ENCODE measurements around the gene CLEC3B. TPM values are rescaled to one million over a fixed set of nuclear protein-coding genes. Genes with fewer than 3 reads are reported as not detected.

The CLEC3B gene
- polyA plus RNA-seq, 4 donors = 2.9 to 103 (median 17.1) TPM

DNA sequence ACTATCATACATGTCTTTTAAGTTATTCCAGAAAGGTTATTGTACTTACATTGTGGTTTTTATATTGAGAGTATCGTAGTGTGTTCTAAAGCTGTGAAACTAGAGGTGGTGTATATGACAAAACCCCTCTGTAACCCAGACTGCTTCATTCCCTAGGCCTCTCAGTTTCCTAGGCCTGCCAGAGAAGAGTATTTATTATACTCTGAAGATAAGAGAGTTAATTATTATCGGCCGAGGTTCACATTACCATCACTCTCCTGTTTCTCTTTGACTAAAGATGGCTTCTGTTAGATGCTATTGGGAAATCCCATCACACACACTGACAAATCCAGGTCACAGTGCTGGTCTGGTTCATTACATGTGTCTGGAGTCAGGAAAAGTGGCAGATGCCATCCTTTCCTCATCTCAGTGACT lies 29.5 kb upstream of the CLEC3B start:
- H3K9me3 ChIP-seq (ENCODE audit: control insufficient read depth in 2 of 2, insufficient read depth in 1 of 2, low read depth in 1 of 2, low read length in 1 of 2) = no peaks in the 10 kb centered on the region
- H3K4me1 ChIP-seq (ENCODE audit: control insufficient read depth in 3 of 3, insufficient read depth in 2 of 3, low read depth in 1 of 3, low read length in 2 of 3) = peaks cover 2 to 46% (median 11%) of the 10 kb centered on the region in 3 donors
- peak overlapping the region in 1 of 3 donors; percentile 86 for H3K27ac ChIP-seq (ENCODE audit: low read depth in 1 of 3, low read length in 2 of 3)
- H3K27me3 ChIP-seq (ENCODE audit: control insufficient read depth in 3 of 3, insufficient read depth in 3 of 3, low read length in 3 of 3) = no peaks in the 10 kb centered on the region
- no peak overlapping the region for H3K4me3 ChIP-seq (ENCODE audit: low read depth in 1 of 3, low read length in 3 of 3)
- WGBS, 3 donors = 5 to 34% (median 22%) methylated on average over 3 of the region's 3 CpGs
- peak; percentile 78 to 86 for DNase-seq
- FAIRE-seq = no peak
- peaks cover 3 to 38% (median 3%) of the 10 kb centered on the region in 3 donors for H3K36me3 ChIP-seq (ENCODE audit: control insufficient read depth in 3 of 3, insufficient read depth in 2 of 3, low read depth in 1 of 3, low read length in 3 of 3)

DNA sequence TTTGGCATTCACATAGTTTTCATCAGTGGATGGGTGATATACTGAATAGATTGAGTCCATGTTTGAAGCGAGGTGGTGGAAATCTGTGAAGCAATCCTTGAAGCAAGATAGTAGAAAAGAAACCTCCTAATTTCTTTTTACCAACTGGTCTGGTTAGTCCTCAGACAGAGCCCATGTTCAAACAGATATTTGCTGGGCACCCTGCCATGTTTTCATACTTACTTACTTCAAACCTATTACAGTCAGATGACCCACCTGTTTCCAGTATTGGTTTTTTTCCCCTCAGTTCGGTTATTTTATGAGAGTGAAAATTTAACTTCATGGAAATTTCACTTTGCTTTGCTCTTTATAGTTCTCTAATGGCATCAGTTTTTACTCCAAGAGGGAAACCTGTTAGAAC lies 26.3 kb upstream of the CLEC3B start:
- FAIRE-seq (no peak), DNase-seq (no peak)
- Histone ChIP-seq H3K27me3 (ENCODE audit: control insufficient read depth in 3 of 3, insufficient read depth in 3 of 3, low read length in 3 of 3) (no peaks in the 10 kb centered on the region), H3K9me3 (ENCODE audit: control insufficient read depth in 2 of 2, insufficient read depth in 1 of 2, low read depth in 1 of 2, low read length in 1 of 2) (no peaks in the 10 kb centered on the region), H3K27ac (ENCODE audit: low read depth in 1 of 3, low read length in 2 of 3) (no peak overlapping the region), H3K4me1 (ENCODE audit: control insufficient read depth in 3 of 3, insufficient read depth in 2 of 3, low read depth in 1 of 3, low read length in 2 of 3) (peaks cover 0 to 28% (median 2%) of the 10 kb centered on the region in 3 donors), H3K36me3 (ENCODE audit: control insufficient read depth in 3 of 3, insufficient read depth in 2 of 3, low read depth in 1 of 3, low read length in 3 of 3) (peaks cover 3 to 30% (median 4%) of the 10 kb centered on the region in 3 donors), H3K4me3 (ENCODE audit: low read depth in 1 of 3, low read length in 3 of 3) (no peak overlapping the region)
- WGBS, 3 donors = 47 to 70% (median 69%) methylated on average over 2 of the region's 2 CpGs

DNA sequence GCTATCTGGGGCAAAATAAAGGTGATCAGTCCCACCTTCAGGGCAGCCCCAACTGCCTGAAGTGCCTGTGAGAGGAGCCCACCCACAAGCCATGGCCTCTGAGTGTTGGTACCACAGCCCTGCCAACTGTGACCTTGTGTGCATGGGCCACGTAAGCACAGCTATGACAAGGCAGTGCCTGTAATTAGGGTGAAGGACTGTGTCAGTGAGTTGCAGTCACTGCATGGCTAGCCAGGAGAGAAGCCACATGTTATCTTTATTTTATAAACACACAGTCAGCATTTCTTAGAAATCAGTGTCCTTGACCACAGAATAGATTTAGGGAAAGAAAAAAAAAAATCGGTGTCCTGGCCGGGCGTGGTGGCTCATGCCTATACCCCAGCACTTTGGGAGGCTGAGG lies 25.3 kb upstream of the CLEC3B start:
- Histone ChIP-seq H3K27ac (ENCODE audit: low read depth in 1 of 3, low read length in 2 of 3) (no peak overlapping the region), H3K4me3 (ENCODE audit: low read depth in 1 of 3, low read length in 3 of 3) (no peak overlapping the region), H3K9me3 (ENCODE audit: control insufficient read depth in 2 of 2, insufficient read depth in 1 of 2, low read depth in 1 of 2, low read length in 1 of 2) (peaks cover 0 to 2% of the 10 kb centered on the region in 2 donors), H3K36me3 (ENCODE audit: control insufficient read depth in 3 of 3, insufficient read depth in 2 of 3, low read depth in 1 of 3, low read length in 3 of 3) (peaks cover 3 to 31% (median 4%) of the 10 kb centered on the region in 3 donors), H3K27me3 (ENCODE audit: control insufficient read depth in 3 of 3, insufficient read depth in 3 of 3, low read length in 3 of 3) (no peaks in the 10 kb centered on the region), H3K4me1 (ENCODE audit: control insufficient read depth in 3 of 3, insufficient read depth in 2 of 3, low read depth in 1 of 3, low read length in 2 of 3) (peaks cover 0 to 17% (median 2%) of the 10 kb centered on the region in 3 donors)
- DNase-seq (no peak), FAIRE-seq (no peak)
- WGBS, 3 donors = 92 to 98% (median 94%) methylated on average over 4 of the region's 4 CpGs

DNA sequence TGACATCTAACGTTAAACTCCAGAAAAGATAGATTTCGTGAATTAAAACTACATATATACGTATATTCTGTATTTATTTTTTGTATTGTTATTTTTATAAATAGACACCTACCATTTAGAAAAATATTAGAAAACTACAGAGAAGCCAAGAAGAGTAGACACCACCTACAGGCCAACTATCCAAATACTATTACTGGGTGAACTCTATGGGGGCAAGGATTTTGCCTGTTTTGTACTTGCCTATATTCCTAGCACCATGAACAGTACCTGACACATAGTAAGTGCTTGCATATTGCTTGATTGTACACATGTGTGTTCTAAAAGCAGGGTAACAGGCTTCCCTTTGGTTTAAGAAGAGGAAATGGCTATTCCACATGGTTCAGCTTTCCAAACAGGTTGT lies 24.4 kb upstream of the CLEC3B start:
- Histone ChIP-seq H3K9me3 (ENCODE audit: control insufficient read depth in 2 of 2, insufficient read depth in 1 of 2, low read depth in 1 of 2, low read length in 1 of 2) (peaks cover 0 to 2% of the 10 kb centered on the region in 2 donors), H3K4me1 (ENCODE audit: control insufficient read depth in 3 of 3, insufficient read depth in 2 of 3, low read depth in 1 of 3, low read length in 2 of 3) (peaks cover 0 to 11% (median 0%) of the 10 kb centered on the region in 3 donors), H3K4me3 (ENCODE audit: low read depth in 1 of 3, low read length in 3 of 3) (no peak overlapping the region), H3K27me3 (ENCODE audit: control insufficient read depth in 3 of 3, insufficient read depth in 3 of 3, low read length in 3 of 3) (no peaks in the 10 kb centered on the region), H3K36me3 (ENCODE audit: control insufficient read depth in 3 of 3, insufficient read depth in 2 of 3, low read depth in 1 of 3, low read length in 3 of 3) (peaks cover 3 to 31% (median 4%) of the 10 kb centered on the region in 3 donors), H3K27ac (ENCODE audit: low read depth in 1 of 3, low read length in 2 of 3) (no peak overlapping the region)
- no peak for DNase-seq
- no peak for FAIRE-seq
- 96 to 98% (median 97%) methylated on average over 3 of the region's 3 CpGs for WGBS, 3 donors

DNA sequence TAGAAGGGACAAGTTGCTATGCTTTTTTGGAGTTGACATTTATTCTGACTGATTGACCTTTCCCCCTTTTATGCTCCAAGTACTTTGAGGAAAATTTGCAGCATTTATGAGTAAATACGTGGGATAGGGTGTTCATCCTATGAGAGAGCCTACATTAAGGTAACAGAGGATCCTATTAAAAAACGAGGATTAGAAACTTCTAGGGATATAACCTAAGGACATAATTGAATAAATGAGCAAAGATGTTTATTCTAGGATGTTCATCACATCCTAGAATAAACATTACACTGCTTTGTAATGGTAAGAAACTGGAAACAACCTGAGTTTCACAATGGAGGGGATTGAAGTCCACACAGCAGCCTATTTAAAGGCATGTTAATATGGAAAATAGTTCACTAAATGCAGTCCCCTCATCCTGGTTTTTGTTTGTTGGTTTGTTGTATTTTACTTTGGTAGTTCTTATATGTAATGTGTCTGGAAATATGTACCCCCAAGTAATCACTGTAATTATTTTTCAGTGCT lies 23.9 kb upstream of the CLEC3B start:
- 82 to 91% (median 86%) methylated on average over 2 of the region's 2 CpGs for WGBS, 3 donors
- Histone ChIP-seq H3K27ac (ENCODE audit: low read depth in 1 of 3, low read length in 2 of 3) (no peak overlapping the region), H3K4me3 (ENCODE audit: low read depth in 1 of 3, low read length in 3 of 3) (no peak overlapping the region), H3K36me3 (ENCODE audit: control insufficient read depth in 3 of 3, insufficient read depth in 2 of 3, low read depth in 1 of 3, low read length in 3 of 3) (peaks cover 3 to 32% (median 4%) of the 10 kb centered on the region in 3 donors), H3K9me3 (ENCODE audit: control insufficient read depth in 2 of 2, insufficient read depth in 1 of 2, low read depth in 1 of 2, low read length in 1 of 2) (peaks cover 0 to 2% of the 10 kb centered on the region in 2 donors), H3K27me3 (ENCODE audit: control insufficient read depth in 3 of 3, insufficient read depth in 3 of 3, low read length in 3 of 3) (no peaks in the 10 kb centered on the region), H3K4me1 (ENCODE audit: control insufficient read depth in 3 of 3, insufficient read depth in 2 of 3, low read depth in 1 of 3, low read length in 2 of 3) (peaks cover 0 to 6% (median 0%) of the 10 kb centered on the region in 3 donors)
- DNase-seq (no peak), FAIRE-seq (no peak)

DNA sequence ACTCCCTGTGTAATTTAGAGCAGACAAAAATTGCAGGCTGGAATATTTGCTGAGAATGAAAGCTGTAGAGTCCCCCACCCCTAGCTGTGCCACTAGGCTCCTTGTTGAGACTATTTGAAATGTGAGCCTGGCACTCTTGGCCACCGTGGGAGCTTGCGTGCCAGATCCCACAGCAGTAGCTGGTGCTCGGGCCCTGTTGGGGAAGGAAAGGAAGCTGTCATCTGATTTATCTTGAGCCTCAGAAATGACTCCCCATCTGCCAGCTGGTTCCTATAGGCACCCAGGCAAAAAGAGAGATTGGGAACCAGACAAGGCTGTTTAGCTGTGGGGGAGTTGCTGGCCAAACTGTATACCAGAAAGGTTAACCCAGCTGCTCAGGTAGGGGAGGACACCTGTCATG lies 23.4 kb upstream of the CLEC3B start:
- H3K4me1 ChIP-seq (ENCODE audit: control insufficient read depth in 3 of 3, insufficient read depth in 2 of 3, low read depth in 1 of 3, low read length in 2 of 3) = peaks cover 0 to under 1% (median 0%) of the 10 kb centered on the region in 3 donors
- peaks cover 3 to 35% (median 4%) of the 10 kb centered on the region in 3 donors for H3K36me3 ChIP-seq (ENCODE audit: control insufficient read depth in 3 of 3, insufficient read depth in 2 of 3, low read depth in 1 of 3, low read length in 3 of 3)
- DNase-seq = no peak
- H3K9me3 ChIP-seq (ENCODE audit: control insufficient read depth in 2 of 2, insufficient read depth in 1 of 2, low read depth in 1 of 2, low read length in 1 of 2) = peaks cover 0 to 2% of the 10 kb centered on the region in 2 donors
- H3K27me3 ChIP-seq (ENCODE audit: control insufficient read depth in 3 of 3, insufficient read depth in 3 of 3, low read length in 3 of 3) = no peaks in the 10 kb centered on the region
- H3K4me3 ChIP-seq (ENCODE audit: low read depth in 1 of 3, low read length in 3 of 3) = no peak overlapping the region
- no peak overlapping the region for H3K27ac ChIP-seq (ENCODE audit: low read depth in 1 of 3, low read length in 2 of 3)
- 89 to 95% (median 94%) methylated on average over 3 of the region's 3 CpGs for WGBS, 3 donors
- FAIRE-seq = no peak

DNA sequence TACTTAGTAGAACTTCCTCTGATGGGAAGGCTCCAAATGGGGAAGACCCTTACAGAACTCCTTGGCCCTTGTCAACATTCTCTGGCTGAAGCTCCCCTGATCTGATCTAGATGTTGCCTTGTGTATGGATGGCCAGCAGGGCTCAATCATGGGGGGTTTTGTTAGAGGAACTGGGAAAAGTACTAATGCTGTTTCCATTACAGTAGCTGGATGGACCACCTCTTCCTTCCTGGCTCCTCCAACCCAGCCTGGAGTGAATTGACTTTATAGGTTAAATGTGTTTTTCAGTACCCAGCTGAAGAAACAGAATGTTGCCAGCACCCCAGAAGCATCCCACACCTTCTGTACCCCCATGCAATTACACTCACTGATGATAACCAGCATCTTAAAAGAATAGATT lies 22.7 kb upstream of the CLEC3B start:
- no peaks in the 10 kb centered on the region for H3K27me3 ChIP-seq (ENCODE audit: control insufficient read depth in 3 of 3, insufficient read depth in 3 of 3, low read length in 3 of 3)
- H3K4me3 ChIP-seq (ENCODE audit: low read depth in 1 of 3, low read length in 3 of 3) = no peak overlapping the region
- H3K4me1 ChIP-seq (ENCODE audit: control insufficient read depth in 3 of 3, insufficient read depth in 2 of 3, low read depth in 1 of 3, low read length in 2 of 3) = no peaks in the 10 kb centered on the region
- no peak for FAIRE-seq
- peaks cover 0 to 2% of the 10 kb centered on the region in 2 donors for H3K9me3 ChIP-seq (ENCODE audit: control insufficient read depth in 2 of 2, insufficient read depth in 1 of 2, low read depth in 1 of 2, low read length in 1 of 2)
- no peak for DNase-seq
- peaks cover 3 to 36% (median 4%) of the 10 kb centered on the region in 3 donors for H3K36me3 ChIP-seq (ENCODE audit: control insufficient read depth in 3 of 3, insufficient read depth in 2 of 3, low read depth in 1 of 3, low read length in 3 of 3)
- H3K27ac ChIP-seq (ENCODE audit: low read depth in 1 of 3, low read length in 2 of 3) = no peak overlapping the region

DNA sequence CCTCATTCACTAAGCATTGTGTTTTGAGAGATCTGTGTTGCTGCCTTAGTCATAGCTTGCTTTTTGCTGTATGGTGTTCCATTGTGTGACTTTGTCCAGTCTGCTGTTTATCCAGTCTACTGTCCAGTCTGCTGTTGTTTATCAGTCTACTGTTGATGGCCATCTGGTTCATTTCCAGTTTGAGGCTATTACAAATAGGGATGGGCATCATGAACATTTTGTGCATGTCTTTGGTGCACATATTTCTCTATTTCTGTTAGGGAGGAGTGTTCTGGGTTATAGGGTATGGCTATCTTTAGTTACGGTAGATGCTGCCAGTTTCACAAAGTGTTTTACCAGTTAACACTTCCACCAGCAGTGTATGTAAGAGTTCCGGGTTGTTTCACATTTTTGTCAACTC lies 22.2 kb upstream of the CLEC3B start:
- H3K36me3 ChIP-seq (ENCODE audit: control insufficient read depth in 3 of 3, insufficient read depth in 2 of 3, low read depth in 1 of 3, low read length in 3 of 3) = peaks cover 3 to 35% (median 4%) of the 10 kb centered on the region in 3 donors
- DNase-seq = no peak
- WGBS, 3 donors = 89 to 97% (median 93%) methylated on average over 2 of the region's 2 CpGs
- no peaks in the 10 kb centered on the region for H3K27me3 ChIP-seq (ENCODE audit: control insufficient read depth in 3 of 3, insufficient read depth in 3 of 3, low read length in 3 of 3)
- peaks cover 0 to 2% of the 10 kb centered on the region in 2 donors for H3K9me3 ChIP-seq (ENCODE audit: control insufficient read depth in 2 of 2, insufficient read depth in 1 of 2, low read depth in 1 of 2, low read length in 1 of 2)
- H3K4me3 ChIP-seq (ENCODE audit: low read depth in 1 of 3, low read length in 3 of 3) = no peak overlapping the region
- H3K4me1 ChIP-seq (ENCODE audit: control insufficient read depth in 3 of 3, insufficient read depth in 2 of 3, low read depth in 1 of 3, low read length in 2 of 3) = no peaks in the 10 kb centered on the region
- H3K27ac ChIP-seq (ENCODE audit: low read depth in 1 of 3, low read length in 2 of 3) = no peak overlapping the region
- FAIRE-seq = no peak

DNA sequence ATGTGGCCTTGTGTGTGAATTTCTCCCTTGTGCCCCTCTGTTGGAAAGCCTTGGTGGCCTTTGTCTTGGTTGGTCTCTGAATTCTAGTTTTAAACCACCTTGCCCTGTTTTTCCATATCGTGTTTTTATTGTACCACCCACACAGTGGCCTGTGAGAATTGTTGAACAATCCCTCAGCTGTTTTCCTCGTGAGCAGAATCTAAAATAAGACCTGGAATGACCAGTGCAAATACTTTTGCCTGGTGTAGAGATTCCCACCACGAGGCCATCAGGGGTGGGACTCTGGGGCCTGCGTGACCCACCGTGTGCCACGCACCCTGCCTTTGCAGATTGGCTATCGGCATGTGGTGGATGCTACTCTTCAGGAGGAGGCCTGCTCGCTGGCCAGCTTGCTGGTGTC lies 19.0 kb upstream of the CLEC3B start:
- no peak for DNase-seq
- H3K27me3 ChIP-seq (ENCODE audit: control insufficient read depth in 3 of 3, insufficient read depth in 3 of 3, low read length in 3 of 3) = no peaks in the 10 kb centered on the region
- H3K4me3 ChIP-seq (ENCODE audit: low read depth in 1 of 3, low read length in 3 of 3) = no peak overlapping the region
- H3K27ac ChIP-seq (ENCODE audit: low read depth in 1 of 3, low read length in 2 of 3) = no peak overlapping the region
- WGBS, 3 donors = 95 to 97% (median 95%) methylated on average over 8 of the region's 8 CpGs
- H3K36me3 ChIP-seq (ENCODE audit: control insufficient read depth in 3 of 3, insufficient read depth in 2 of 3, low read depth in 1 of 3, low read length in 3 of 3) = peaks cover 2 to 47% (median 4%) of the 10 kb centered on the region in 3 donors
- FAIRE-seq = no peak
- no peaks in the 10 kb centered on the region for H3K4me1 ChIP-seq (ENCODE audit: control insufficient read depth in 3 of 3, insufficient read depth in 2 of 3, low read depth in 1 of 3, low read length in 2 of 3)
- peaks cover 0 to 2% of the 10 kb centered on the region in 2 donors for H3K9me3 ChIP-seq (ENCODE audit: control insufficient read depth in 2 of 2, insufficient read depth in 1 of 2, low read depth in 1 of 2, low read length in 1 of 2)

Measured in small intestine (tissue), 7 donors.